B cell (primary cell): Measurements from ENCODE around the gene TAS2R60. TPM values are rescaled to one million over a fixed set of nuclear protein-coding genes. Genes with fewer than 3 reads are reported as not detected.

Source experiments
- ATAC-seq: fragments of 200-7000 bp; cut with Tn5 transposase; one replicate; pipeline ENCODE4 v1.10.0; 2021; ENCODE audit warnings: low read depth, mild to moderate bottlenecking, moderate number of reproducible peaks, moderate library complexity
- CTCF ChIA-PET: fragments of 350-600 bp; sonication (Branson Sonifier 250); formaldehyde crosslinking; loops from one replicate; lab custom pipeline; 2021; ENCODE audit warnings: antibody characterized with exemption, inconsistent platforms; lab: Charles Lee
- POLR2A ChIA-PET: fragments of 350-600 bp; sonication (Branson Sonifier 250); formaldehyde crosslinking; loops from one replicate; lab custom pipeline; 2021; ENCODE audit warnings: antibody characterized with exemption; lab: Charles Lee
- DNase-seq: peaks from one replicate; pipeline ENCODE4 v3.0.0; 2013
- H2AFZ ChIP-seq: 2 replicates; pipeline ENCODE4 v1.6.1; 2012; ENCODE audit warnings: mild to moderate bottlenecking, low read depth, low read length; ENCODE audit not compliant: insufficient read depth, poor library complexity, severe bottlenecking
- H3K27ac ChIP-seq, 2 donors: 1 replicate in 1 of 2; 2 replicates in 1 of 2; pipeline ENCODE4 v1.5.1; 2012 to 2013; ENCODE audit warnings: low read length in 2 of 2, mild to moderate bottlenecking in 2 of 2, moderate library complexity in 1 of 2
- H3K27me3 ChIP-seq, 4 experiments: fragments of 200-600 bp in 1 of 4; sonication (generic) in 1 of 4; replicated peaks in 1 of 4; 1 replicate in 2 of 4; 2 replicates in 2 of 4; pipeline versions ENCODE4 v1.6.1 to v1.7.0; 2013 to 2016; ENCODE audit warnings: low read length in 3 of 4, mild to moderate bottlenecking in 2 of 4, mixed read lengths in 1 of 4, moderate library complexity in 1 of 4; ENCODE audit not compliant: insufficient read depth in 4 of 4, control insufficient read depth in 3 of 4; ENCODE audit errors: control extremely low read depth in 1 of 4
- H3K36me3 ChIP-seq, 2 experiments: replicated peaks in 1 of 2; 1 replicate in 1 of 2; 2 replicates in 1 of 2; pipeline versions ENCODE4 v1.6.1 to v1.7.1; 2013; ENCODE audit warnings: low read length in 1 of 2; ENCODE audit not compliant: insufficient read depth in 2 of 2, control insufficient read depth in 1 of 2; ENCODE audit errors: control extremely low read depth in 1 of 2, extremely low read depth in 1 of 2
- H3K4me1 ChIP-seq, 2 donors: fragments of 200-600 bp in 1 of 2; sonication (generic) in 1 of 2; 1 replicate in 1 of 2; 2 replicates in 1 of 2; pipeline versions ENCODE4 v1.5.1 to v1.6.1; 2013 to 2017; ENCODE audit warnings: low read length in 2 of 2; ENCODE audit not compliant: control insufficient read depth in 2 of 2, insufficient read depth in 2 of 2
- H3K4me2 ChIP-seq: replicated peaks from 2 replicates; pipeline ENCODE3; 2012; ENCODE audit warnings: mild to moderate bottlenecking, low read depth, low read length; ENCODE audit not compliant: poor library complexity, severe bottlenecking
- H3K4me3 ChIP-seq, 5 experiments: fragments of 200-600 bp in 1 of 5; sonication (generic) in 1 of 5; 1 replicate in 3 of 5; 2 replicates in 2 of 5; pipeline versions ENCODE4 v1.5.1 to v1.7.0; 2011 to 2016; ENCODE audit warnings: low read length in 4 of 5, mild to moderate bottlenecking in 4 of 5, low read depth in 2 of 5, control low read depth in 1 of 5, moderate library complexity in 1 of 5; ENCODE audit not compliant: insufficient read depth in 1 of 5; ENCODE audit errors: control extremely low read depth in 1 of 5, extremely low read depth in 1 of 5
- H3K79me2 ChIP-seq: fragments of 200-600 bp; sonication (generic); one replicate; pipeline ENCODE4 v1.6.0; 2016; ENCODE audit warnings: low read length; ENCODE audit not compliant: control insufficient read depth, insufficient read depth
- H3K9ac ChIP-seq: fragments of 200-600 bp; sonication (generic); 2 replicates; pipeline ENCODE4 v1.6.1; 2017; ENCODE audit warnings: mild to moderate bottlenecking, low read length, moderate library complexity
- H3K9me3 ChIP-seq, 3 donors: one replicate each; pipeline versions ENCODE4 v1.6.1 to v1.7.1; 2013; ENCODE audit warnings: low read length in 2 of 3; ENCODE audit not compliant: control insufficient read depth in 2 of 3, insufficient read depth in 1 of 3; ENCODE audit errors: control extremely low read depth in 1 of 3
- H4K20me1 ChIP-seq: 2 replicates; pipeline ENCODE4 v1.6.0; 2012; ENCODE audit warnings: mild to moderate bottlenecking, low read length; ENCODE audit not compliant: insufficient read depth, control insufficient read depth, poor library complexity, severe bottlenecking
- H3K27ac Mint-ChIP-seq: one replicate; pipeline ENCODE4 v1.8.0; 2021; ENCODE audit warnings: mixed read lengths
- H3K27me3 Mint-ChIP-seq: one replicate; pipeline ENCODE4 v1.8.0; 2021; ENCODE audit warnings: mixed read lengths
- H3K4me1 Mint-ChIP-seq: one replicate; pipeline ENCODE4 v1.8.0; 2021; ENCODE audit warnings: mixed read lengths
- H3K4me3 Mint-ChIP-seq: one replicate; pipeline ENCODE4 v1.8.0; 2021; ENCODE audit warnings: mixed read lengths
- H3K9me3 Mint-ChIP-seq: one replicate; pipeline ENCODE4 v1.8.0; 2022; ENCODE audit warnings: mixed read lengths; ENCODE audit not compliant: insufficient read depth
- CTCF ChIP-seq: fragments of 200-600 bp; IDR thresholded peaks from one replicate; pipeline ENCODE4 v1.8.0; 2022; ENCODE audit warnings: antibody characterized with exemption, mild to moderate bottlenecking
- EZH2 ChIP-seq: IDR thresholded peaks from 2 replicates; pipeline ENCODE4 v1.6.1; 2012; ENCODE audit warnings: borderline replicate concordance, low read depth, mild to moderate bottlenecking, moderate library complexity, low read length; ENCODE audit not compliant: insufficient read depth, poor library complexity, severe bottlenecking
- WGBS: methylation state at CpG from one replicate; pipeline ENCODE4 v1.1.5; 2013; ENCODE audit warnings: missing lambda C conversion rate; ENCODE audit not compliant: insufficient coverage; 5-methylcytosine and 5-hydroxymethylcytosine counted together
- intact Hi-C: fragments of 100-400 bp; cut with micrococcal nuclease; formaldehyde crosslinking; loops from one replicate; pipeline ENCODE4 v1.10.0; 2022
- polyA plus RNA-seq: library from polyadenylated mRNA; depleted of rRNA; stranded (reverse); fragments of >200 nt; gene quantifications from 2 replicates; pipeline ENCODE4 v1.2.3, GENCODE V29; 2012
- total RNA-seq, 2 donors: library from RNA; stranded (reverse); fragments of 120-200 nt in 1 of 2; gene quantifications; 1 replicate in 1 of 2; 2 replicates in 1 of 2; pipeline versions ENCODE4 v1.2.3 to v1.2.4, GENCODE V29; 2013 to 2022

TAS2R60 gene
- total and polyA plus RNA-seq, 2 donors (not counting 1 experiment from before 2014, with no cell fraction given), result not detected

- ATAC-seq (no peak), DNase-seq (no peak)
- H3K9ac ChIP-seq, result no peak overlapping the region
- POLR2A ChIA-PET, result no interaction called here
- no peaks in the 10 kb centered on the region for H3K36me3 ChIP-seq
- no peaks in the 10 kb centered on the region for H3K79me2 ChIP-seq
- H3K4me1 ChIP-seq, result no peaks in the 10 kb centered on the region
- H3K4me3 Mint-ChIP-seq, result no peak overlapping the region
- no peaks in the 10 kb centered on the region for H3K4me1 Mint-ChIP-seq
- no peak overlapping the region for H3K4me2 ChIP-seq
- no peak overlapping the region for H3K4me3 ChIP-seq
- intact Hi-C loops, result no loop called here
- CTCF ChIA-PET, result no interaction called here
- H3K27ac Mint-ChIP-seq, result no peak overlapping the region
- TF ChIP-seq CTCF (no peak), EZH2 (no peak)
- 85% methylated on average over 2 of the region's 3 CpGs for WGBS
- H3K27ac ChIP-seq, result no peak overlapping the region
- H3K9me3 Mint-ChIP-seq, result peaks cover 4% of the 10 kb centered on the region
- no peaks in the 10 kb centered on the region for H4K20me1 ChIP-seq
- H3K27me3 Mint-ChIP-seq, result peaks cover 26% of the 10 kb centered on the region
- peaks cover 0 to 8% (median 2%) of the 10 kb centered on the region in 3 donors for H3K9me3 ChIP-seq
- H3K27me3 ChIP-seq, result no peaks in the 10 kb centered on the region
- H2AFZ ChIP-seq, result no peak overlapping the region
These were observed 18.8 kb downstream of the TAS2R60 start for GRCh38 chr7:143462045-143462444.

- Histone ChIP-seq H3K9me3 (peaks cover 0 to 8% (median 2%) of the 10 kb centered on the region in 3 donors), H2AFZ (no peak overlapping the region), H3K4me3 (no peak overlapping the region), H3K79me2 (no peaks in the 10 kb centered on the region), H3K27me3 (peaks cover 0 to 5% (median 0%) of the 10 kb centered on the region in 4 experiments), H3K9ac (no peak overlapping the region), H3K27ac (no peak overlapping the region), H4K20me1 (no peaks in the 10 kb centered on the region), H3K36me3 (no peaks in the 10 kb centered on the region), H3K4me1 (no peaks in the 10 kb centered on the region), H3K4me2 (no peak overlapping the region)
- Mint-ChIP-seq H3K4me3 (no peak overlapping the region), H3K27ac (no peak overlapping the region), H3K9me3 (peaks cover 4% of the 10 kb centered on the region), H3K27me3 (peaks cover 20% of the 10 kb centered on the region), H3K4me1 (no peaks in the 10 kb centered on the region)
- CTCF ChIA-PET, result no interaction called here
- POLR2A ChIA-PET, result no interaction called here
- intact Hi-C loops, result no loop called here
- DNase-seq (no peak), ATAC-seq (no peak)
- TF ChIP-seq CTCF (no peak), EZH2 (no peak)
These were observed 20.3 kb downstream of the TAS2R60 start for GRCh38 chr7:143463556-143463955.
